ENCODE measurements around the gene CDH13.

CDH13 gene

GRCh38 chr16:83808573-83809014 lies 1181.8 kb downstream of the CDH13 start:
- DNase-seq: no peak
- Histone ChIP-seq H3F3A (ENCODE audit: insufficient read depth, low read length) (0 out of 2 replicates have a peak, but pooled peaks cover 1% of the 10 kb centered on the region), H3K9ac (ENCODE audit: low read length) (peak overlapping the region; percentile 55; the same call in 1 of the 2 replicates), H2AFZ (ENCODE audit: low read length) (peak overlapping the region; percentile 65), H3K9me3 (replicated peaks; ENCODE audit: insufficient read depth, low read length) (no peaks in the 10 kb centered on the region), H3K27me3 (replicated peaks; ENCODE audit: insufficient read depth, low read length) (no peaks in the 10 kb centered on the region), H3K36me3 (replicated peaks; ENCODE audit: insufficient read depth, low read length) (no peaks in the 10 kb centered on the region), H3K4me2 (ENCODE audit: low read depth, low read length) (peak overlapping the region; percentile 74), H3K27ac (ENCODE audit: low read length) (no peak overlapping the region), H4K20me1 (ENCODE audit: insufficient read depth, low read length) (no peaks in the 10 kb centered on the region), H3K9me2 (replicated peaks; ENCODE audit: insufficient read depth, low read length) (no peaks in the 10 kb centered on the region), H3K4me3 (ENCODE audit: low read length) (peak overlapping the region; percentile 76), H3K79me2 (ENCODE audit: low read length) (peaks cover 11% of the 10 kb centered on the region), H3K4me1 (ENCODE audit: low read length) (peaks cover 8% of the 10 kb centered on the region; the same call in 1 of the 2 replicates)
- TF ChIP-seq EZH2phosphoT487 (IDR thresholded peaks at IDR 0.05; ENCODE audit: low read length) (no peak), CTCF (IDR thresholded peaks at IDR 0.05; ENCODE audit: low read length) (no peak), EZH2 (optimal IDR thresholded peaks at IDR 0.05; ENCODE audit: low read depth, low read length) (no peak)

GRCh38 chr16:83809092-83809491 lies 1182.3 kb downstream of the CDH13 start:
- H4K20me1 ChIP-seq (ENCODE audit: insufficient read depth, low read length): no peaks in the 10 kb centered on the region
- H3K9me2 ChIP-seq (replicated peaks; ENCODE audit: insufficient read depth, low read length): no peaks in the 10 kb centered on the region
- no peak for TF ChIP-seq CTCF (IDR thresholded peaks at IDR 0.05; ENCODE audit: low read length)
- no peak for TF ChIP-seq EZH2phosphoT487 (IDR thresholded peaks at IDR 0.05; ENCODE audit: low read length)
- H3K36me3 ChIP-seq (replicated peaks; ENCODE audit: insufficient read depth, low read length): no peaks in the 10 kb centered on the region
- H3K9ac ChIP-seq (ENCODE audit: low read length): no peak overlapping the region
- H3K4me3 ChIP-seq (ENCODE audit: low read length): 0 out of 2 replicates have a peak overlapping the region, but pooled peaks have one; percentile 76
- peaks cover 11% of the 10 kb centered on the region for H3K79me2 ChIP-seq (ENCODE audit: low read length)
- no peaks in the 10 kb centered on the region for H3K27me3 ChIP-seq (replicated peaks; ENCODE audit: insufficient read depth, low read length)
- H3K9me3 ChIP-seq (replicated peaks; ENCODE audit: insufficient read depth, low read length): no peaks in the 10 kb centered on the region
- peak overlapping the region; percentile 74; the same call in 1 of the 2 replicates for H3K4me2 ChIP-seq (ENCODE audit: low read depth, low read length)
- no peak overlapping the region for H3K27ac ChIP-seq (ENCODE audit: low read length)
- H3K4me1 ChIP-seq (ENCODE audit: low read length): peaks cover 12% of the 10 kb centered on the region; the same call in 1 of the 2 replicates
- no peak overlapping the region for H2AFZ ChIP-seq (ENCODE audit: low read length)
- no peak for DNase-seq
- peaks cover 6% of the 10 kb centered on the region for H3F3A ChIP-seq (ENCODE audit: insufficient read depth, low read length)

GRCh38 chr16:83810901-83811300 lies 1184.1 kb downstream of the CDH13 start:
- no peak for DNase-seq
- H2AFZ ChIP-seq (ENCODE audit: low read length): no peak overlapping the region
- peaks cover 17% of the 10 kb centered on the region; the same call in 1 of the 2 replicates for H3K4me1 ChIP-seq (ENCODE audit: low read length)
- no peaks in the 10 kb centered on the region for H4K20me1 ChIP-seq (ENCODE audit: insufficient read depth, low read length)
- no peaks in the 10 kb centered on the region for H3K27me3 ChIP-seq (replicated peaks; ENCODE audit: insufficient read depth, low read length)
- no peaks in the 10 kb centered on the region for H3K9me3 ChIP-seq (replicated peaks; ENCODE audit: insufficient read depth, low read length)
- TF ChIP-seq EZH2 (optimal IDR thresholded peaks at IDR 0.05; ENCODE audit: low read depth, low read length) (no peak), CTCF (IDR thresholded peaks at IDR 0.05; ENCODE audit: low read length) (no peak), EZH2phosphoT487 (IDR thresholded peaks at IDR 0.05; ENCODE audit: low read length) (no peak)
- no peak overlapping the region for H3K9ac ChIP-seq (ENCODE audit: low read length)
- H3K9me2 ChIP-seq (replicated peaks; ENCODE audit: insufficient read depth, low read length): no peaks in the 10 kb centered on the region
- H3K27ac ChIP-seq (ENCODE audit: low read length): no peak overlapping the region
- H3K4me3 ChIP-seq (ENCODE audit: low read length): no peak overlapping the region
- H3K36me3 ChIP-seq (replicated peaks; ENCODE audit: insufficient read depth, low read length): no peaks in the 10 kb centered on the region
- no peak overlapping the region for H3K4me2 ChIP-seq (ENCODE audit: low read depth, low read length)
- peaks cover 12% of the 10 kb centered on the region for H3F3A ChIP-seq (ENCODE audit: insufficient read depth, low read length)
- H3K79me2 ChIP-seq (ENCODE audit: low read length): peaks cover 11% of the 10 kb centered on the region
